T-cell (primary cell): ENCODE data around the gene ZNHIT1. TPM values are rescaled to one million over a fixed set of nuclear protein-coding genes. Genes with fewer than 3 reads are reported as not detected.

Source experiments
- ATAC-seq, 4 experiments: fragments of 200-7000 bp in 3 of 4; fragments of 150-1000 bp in 1 of 4; cut with Tn5 transposase; replicated peaks in 1 of 4; 1 replicate in 3 of 4; 2 replicates in 1 of 4; pipeline ENCODE4 v1.10.0; 2021; ENCODE audit warnings: moderate library complexity in 3 of 4, mild to moderate bottlenecking in 2 of 4, moderate number of reproducible peaks in 1 of 4
- CTCF ChIA-PET, 2 donors: fragments of 300-600 bp; sonication (Branson Sonifier 250); formaldehyde crosslinking; loops; one replicate each; lab custom pipeline; 2022; ENCODE audit warnings: antibody characterized with exemption in 2 of 2; lab: Charles Lee
- POLR2A ChIA-PET, 2 donors: fragments of 300-600 bp; sonication (Branson Sonifier 250); formaldehyde crosslinking; loops; one replicate each; lab custom pipeline; 2022; ENCODE audit warnings: antibody characterized with exemption in 2 of 2; lab: Charles Lee
- DNase-seq, 35 experiments: peaks; one replicate each; pipeline versions ENCODE4 v3.0.0 to v3.0.0-alpha.2; 2013 to 2023
- H3K27ac ChIP-seq: one replicate; pipeline ENCODE4 v1.5.1; 2013; ENCODE audit warnings: low read length
- H3K27me3 ChIP-seq, 2 experiments: replicated peaks in 1 of 2; 1 replicate in 1 of 2; 2 replicates in 1 of 2; pipeline versions ENCODE4 v1.6.1 to v1.7.0; 2013; ENCODE audit warnings: low read length in 1 of 2, mixed read lengths in 1 of 2; ENCODE audit not compliant: control insufficient read depth in 2 of 2, insufficient read depth in 2 of 2; ENCODE audit errors: extremely low read depth in 1 of 2
- H3K36me3 ChIP-seq, 2 donors: 1 replicate in 1 of 2; 2 replicates in 1 of 2; pipeline versions ENCODE4 v1.6.1 to v1.7.0; 2013; ENCODE audit warnings: low read length in 1 of 2; ENCODE audit not compliant: control insufficient read depth in 2 of 2, insufficient read depth in 1 of 2; ENCODE audit errors: extremely low read depth in 1 of 2
- H3K4me1 ChIP-seq, 2 experiments: 1 replicate in 1 of 2; 2 replicates in 1 of 2; pipeline versions ENCODE4 v1.6.1 to v1.7.0; 2013; ENCODE audit warnings: low read length in 2 of 2, mixed read lengths in 1 of 2; ENCODE audit not compliant: insufficient read depth in 2 of 2, control insufficient read depth in 1 of 2; ENCODE audit errors: extremely low read depth in 1 of 2
- H3K4me3 ChIP-seq, 2 donors: 1 replicate in 1 of 2; 2 replicates in 1 of 2; pipeline versions ENCODE4 v1.5.1 to v1.7.0; 2013; ENCODE audit warnings: mild to moderate bottlenecking in 2 of 2, low read length in 1 of 2, moderate library complexity in 1 of 2; ENCODE audit not compliant: control insufficient read depth in 1 of 2; ENCODE audit errors: extremely low read depth in 1 of 2
- H3K9me3 ChIP-seq: 2 replicates; pipeline ENCODE4 v1.7.0; 2013
- H3K27ac Mint-ChIP-seq, 2 donors: one replicate each; pipeline ENCODE4 v1.8.0; 2020 to 2021; ENCODE audit warnings: mild to moderate bottlenecking in 2 of 2, mixed read lengths in 2 of 2
- H3K27me3 Mint-ChIP-seq, 2 donors: one replicate each; pipeline ENCODE4 v1.8.0; 2021 to 2022; ENCODE audit warnings: mixed read lengths in 2 of 2
- H3K36me3 Mint-ChIP-seq: one replicate; pipeline ENCODE4 v1.8.0; 2021; ENCODE audit warnings: mixed read lengths
- H3K4me1 Mint-ChIP-seq, 3 donors: one replicate each; pipeline ENCODE4 v1.8.0; 2020 to 2022; ENCODE audit warnings: mixed read lengths in 3 of 3, mild to moderate bottlenecking in 1 of 3
- H3K4me3 Mint-ChIP-seq, 3 donors: one replicate each; pipeline ENCODE4 v1.8.0; 2020 to 2022; ENCODE audit warnings: mild to moderate bottlenecking in 3 of 3, mixed read lengths in 3 of 3, moderate library complexity in 3 of 3
- H3K9me3 Mint-ChIP-seq, 3 donors: one replicate each; pipeline ENCODE4 v1.8.0; 2020 to 2022; ENCODE audit warnings: mixed read lengths in 3 of 3
- WGBS: methylation state at CpG from one replicate; pipeline ENCODE4 v1.1.5; 2013; ENCODE audit warnings: missing lambda C conversion rate; ENCODE audit not compliant: insufficient coverage; 5-methylcytosine and 5-hydroxymethylcytosine counted together
- total RNA-seq, 35 experiments: library from RNA in 6 of 35; stranded (reverse) in 6 of 35; fragments of 120-200 nt in 1 of 35; gene quantifications; one replicate each; pipeline versions ENCODE4 v1.2.1 to v1.2.4 and lab custom pipeline; 2013 to 2026

ZNHIT1 gene
- total RNA-seq, 5 donors from 2014 or later (not counting 1 experiment from before 2014, with no cell fraction given), result 32.9 to 54.1 (median 50.4) TPM

GRCh38 chr7:101220295-101220694, 2.3 kb downstream of the ZNHIT1 start:
- CTCF ChIA-PET, result interaction anchor here (0.6 to 4.6 kb wide), 5 partner anchors 19 to 739 kb away, joined by 3 to 39 read pairs (median 4); no protein-coding TSS in a partner anchor
- no peak overlapping the region for H3K27ac Mint-ChIP-seq
- DNase-seq (no peak), ATAC-seq (no peak)
- Histone ChIP-seq H3K9me3 (no peaks in the 10 kb centered on the region), H3K36me3 (peaks cover 15 to 30% of the 10 kb centered on the region in 2 donors), H3K27me3 (no peaks in the 10 kb centered on the region), H3K27ac (no peak overlapping the region), H3K4me3 (no peak overlapping the region), H3K4me1 (peaks cover 7 to 56% of the 10 kb centered on the region in 2 experiments)
- WGBS, result 100% methylated on average over 2 of the region's 5 CpGs
- H3K36me3 Mint-ChIP-seq, result peaks cover 26% of the 10 kb centered on the region
- peaks cover 45 to 57% (median 51%) of the 10 kb centered on the region in 3 donors for H3K4me1 Mint-ChIP-seq
- H3K27me3 Mint-ChIP-seq, result no peaks in the 10 kb centered on the region
- no peaks in the 10 kb centered on the region for H3K9me3 Mint-ChIP-seq
- peak overlapping the region in 2 of 3 donors; percentile 17 to 96 for H3K4me3 Mint-ChIP-seq
- POLR2A ChIA-PET, result interaction anchor here in 1 of 2 donors (0.6 kb wide), 1 partner anchor 1177 kb away, joined by 9 read pairs; no protein-coding TSS in a partner anchor

- Mint-ChIP-seq H3K9me3 (no peaks in the 10 kb centered on the region), H3K27ac (no peak overlapping the region), H3K36me3 (peaks cover 30% of the 10 kb centered on the region), H3K4me1 (peaks cover 37 to 43% (median 38%) of the 10 kb centered on the region in 3 donors), H3K4me3 (no peak overlapping the region), H3K27me3 (no peaks in the 10 kb centered on the region)
- Histone ChIP-seq H3K4me3 (no peak overlapping the region), H3K27ac (no peak overlapping the region), H3K9me3 (no peaks in the 10 kb centered on the region), H3K27me3 (no peaks in the 10 kb centered on the region), H3K36me3 (peaks cover 20 to 35% of the 10 kb centered on the region in 2 donors), H3K4me1 (peaks cover 5 to 40% of the 10 kb centered on the region in 2 experiments)
- POLR2A ChIA-PET, result no interaction called here
- no peak for DNase-seq
- WGBS, result 94% methylated on average over 16 of the region's 27 CpGs
- CTCF ChIA-PET, result no interaction called here
- ATAC-seq, result no peak
Measured at GRCh38 chr7:101222275-101222830, 4.4 kb downstream of the ZNHIT1 start.

GRCh38 chr7:101223528-101223927, 5.6 kb downstream of the ZNHIT1 start:
- peaks cover 30% of the 10 kb centered on the region for H3K36me3 Mint-ChIP-seq
- ChIA-PET POLR2A (no interaction called here), CTCF (no interaction called here)
- peaks cover 29 to 35% (median 34%) of the 10 kb centered on the region in 3 donors for H3K4me1 Mint-ChIP-seq
- H3K4me3 ChIP-seq, result no peak overlapping the region
- H3K27ac Mint-ChIP-seq, result no peak overlapping the region
- peaks cover 4 to 32% of the 10 kb centered on the region in 2 experiments for H3K4me1 ChIP-seq
- 94% methylated on average over 13 of the region's 15 CpGs for WGBS
- H3K27me3 ChIP-seq, result no peaks in the 10 kb centered on the region
- no peaks in the 10 kb centered on the region for H3K27me3 Mint-ChIP-seq
- no peaks in the 10 kb centered on the region for H3K9me3 Mint-ChIP-seq
- DNase-seq, result no peak
- no peak overlapping the region for H3K4me3 Mint-ChIP-seq
- no peaks in the 10 kb centered on the region for H3K9me3 ChIP-seq
- ATAC-seq, result no peak
- H3K27ac ChIP-seq, result no peak overlapping the region
- H3K36me3 ChIP-seq, result peaks cover 20 to 42% of the 10 kb centered on the region in 2 donors

- no peak overlapping the region for H3K4me3 ChIP-seq
- Mint-ChIP-seq H3K27me3 (no peaks in the 10 kb centered on the region), H3K36me3 (peaks cover 34% of the 10 kb centered on the region), H3K27ac (no peak overlapping the region), H3K4me1 (peaks cover 15 to 17% (median 15%) of the 10 kb centered on the region in 3 donors), H3K9me3 (no peaks in the 10 kb centered on the region), H3K4me3 (no peak overlapping the region)
- ATAC-seq, result no peak
- DNase-seq, result no peak
- H3K27ac ChIP-seq, result no peak overlapping the region
- no peaks in the 10 kb centered on the region for H3K9me3 ChIP-seq
- POLR2A ChIA-PET, result no interaction called here
- H3K4me1 ChIP-seq, result peaks cover 0 to 13% of the 10 kb centered on the region in 2 experiments
- no peaks in the 10 kb centered on the region for H3K27me3 ChIP-seq
- 95% methylated on average over 4 of the region's 6 CpGs for WGBS
- H3K36me3 ChIP-seq, result peaks cover 21 to 45% of the 10 kb centered on the region in 2 donors
- CTCF ChIA-PET, result interaction anchor here in 1 of 2 donors (1.7 kb wide), 1 partner anchor 8 kb away, joined by 5 read pairs; the partner anchor contains the start of gene PLOD3
Measured at GRCh38 chr7:101225650-101226049, 7.7 kb downstream of the ZNHIT1 start.

GRCh38 chr7:101226721-101227120, 8.8 kb downstream of the ZNHIT1 start:
- Mint-ChIP-seq H3K27me3 (no peaks in the 10 kb centered on the region), H3K9me3 (no peaks in the 10 kb centered on the region), H3K27ac (no peak overlapping the region), H3K36me3 (peaks cover 32% of the 10 kb centered on the region), H3K4me1 (peaks cover 6 to 12% (median 11%) of the 10 kb centered on the region in 3 donors), H3K4me3 (no peak overlapping the region)
- Histone ChIP-seq H3K27me3 (no peaks in the 10 kb centered on the region), H3K4me3 (no peak overlapping the region), H3K9me3 (no peaks in the 10 kb centered on the region), H3K36me3 (peaks cover 25 to 42% of the 10 kb centered on the region in 2 donors), H3K27ac (no peak overlapping the region), H3K4me1 (peaks cover 0 to 2% of the 10 kb centered on the region in 2 experiments)
- DNase-seq (no peak), ATAC-seq (no peak)
- ChIA-PET CTCF (interaction anchor here in 1 of 2 donors (1.7 kb wide), 1 partner anchor 9 kb away, joined by 5 read pairs; the partner anchor contains the start of gene PLOD3), POLR2A (no interaction called here)
- WGBS, result 96% methylated on average over 5 of the region's 9 CpGs

- Mint-ChIP-seq H3K27ac (no peak overlapping the region), H3K4me1 (peaks cover 0 to 7% (median 5%) of the 10 kb centered on the region in 3 donors), H3K27me3 (no peaks in the 10 kb centered on the region), H3K4me3 (no peak overlapping the region), H3K36me3 (peaks cover 12% of the 10 kb centered on the region), H3K9me3 (no peaks in the 10 kb centered on the region)
- Histone ChIP-seq H3K27me3 (no peaks in the 10 kb centered on the region), H3K27ac (no peak overlapping the region), H3K4me3 (no peak overlapping the region), H3K9me3 (no peaks in the 10 kb centered on the region), H3K36me3 (peaks cover 8 to 19% of the 10 kb centered on the region in 2 donors), H3K4me1 (no peaks in the 10 kb centered on the region)
- DNase-seq, result no peak
- ChIA-PET CTCF (no interaction called here), POLR2A (interaction anchor here in 1 of 2 donors (0.6 kb wide), 1 partner anchor 30 kb away, joined by 4 read pairs; no protein-coding TSS in a partner anchor)
- 100% methylated on average over 5 of the region's 7 CpGs for WGBS
- no peak for ATAC-seq
Measured at GRCh38 chr7:101231644-101232043, 13.7 kb downstream of the ZNHIT1 start.
